Retinal pigment epithelial cell (primary cell): ENCODE results near the gene ACVR1.
"Not testable (repeated sequence)": the region's sequence is repeated elsewhere in the genome, so short reads cannot be mapped to it uniquely, and the experiment has no call there.

Experiments
- DNase-seq: peaks from one replicate; pipeline ENCODE4 v3.0.0-alpha.2; 2010; ENCODE audit warnings: low read depth
- H3K4me3 ChIP-seq: 2 replicates; pipeline ENCODE4 v1.5.1; 2011; ENCODE audit warnings: mild to moderate bottlenecking, low read length, control low read depth, moderate library complexity
- TF ChIP-seq, protein P1 (sequence below): conservative IDR thresholded peaks from 2 replicates; pipeline ENCODE4 v1.5.1; 2011; ENCODE audit warnings: low read depth, low read length, control low read depth, inconsistent platforms

Gene ACVR1

DNA sequence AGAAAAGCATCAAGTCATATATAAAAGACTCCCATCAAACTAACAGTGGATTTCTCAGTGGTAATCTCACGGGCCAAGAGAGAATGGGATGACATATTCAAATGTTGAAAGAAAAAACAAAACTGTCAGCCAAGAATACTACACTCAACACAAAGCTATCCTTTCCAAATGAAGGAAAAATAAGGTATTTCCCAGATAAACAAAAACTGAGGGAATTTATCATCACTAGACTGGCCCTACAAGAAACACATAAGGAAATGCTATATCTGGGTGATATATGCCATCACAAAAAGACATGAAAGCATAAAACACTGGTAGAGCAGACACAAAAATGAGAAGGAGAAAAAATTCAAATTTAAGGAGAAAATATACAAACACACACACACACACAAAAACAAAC is 118.6 kb downstream of the ACVR1 start:
- TF ChIP-seq, protein P1, sequence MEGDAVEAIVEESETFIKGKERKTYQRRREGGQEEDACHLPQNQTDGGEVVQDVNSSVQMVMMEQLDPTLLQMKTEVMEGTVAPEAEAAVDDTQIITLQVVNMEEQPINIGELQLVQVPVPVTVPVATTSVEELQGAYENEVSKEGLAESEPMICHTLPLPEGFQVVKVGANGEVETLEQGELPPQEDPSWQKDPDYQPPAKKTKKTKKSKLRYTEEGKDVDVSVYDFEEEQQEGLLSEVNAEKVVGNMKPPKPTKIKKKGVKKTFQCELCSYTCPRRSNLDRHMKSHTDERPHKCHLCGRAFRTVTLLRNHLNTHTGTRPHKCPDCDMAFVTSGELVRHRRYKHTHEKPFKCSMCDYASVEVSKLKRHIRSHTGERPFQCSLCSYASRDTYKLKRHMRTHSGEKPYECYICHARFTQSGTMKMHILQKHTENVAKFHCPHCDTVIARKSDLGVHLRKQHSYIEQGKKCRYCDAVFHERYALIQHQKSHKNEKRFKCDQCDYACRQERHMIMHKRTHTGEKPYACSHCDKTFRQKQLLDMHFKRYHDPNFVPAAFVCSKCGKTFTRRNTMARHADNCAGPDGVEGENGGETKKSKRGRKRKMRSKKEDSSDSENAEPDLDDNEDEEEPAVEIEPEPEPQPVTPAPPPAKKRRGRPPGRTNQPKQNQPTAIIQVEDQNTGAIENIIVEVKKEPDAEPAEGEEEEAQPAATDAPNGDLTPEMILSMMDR: no peak
- H3K4me3 ChIP-seq: no peak overlapping the region
- DNase-seq: no peak

DNA sequence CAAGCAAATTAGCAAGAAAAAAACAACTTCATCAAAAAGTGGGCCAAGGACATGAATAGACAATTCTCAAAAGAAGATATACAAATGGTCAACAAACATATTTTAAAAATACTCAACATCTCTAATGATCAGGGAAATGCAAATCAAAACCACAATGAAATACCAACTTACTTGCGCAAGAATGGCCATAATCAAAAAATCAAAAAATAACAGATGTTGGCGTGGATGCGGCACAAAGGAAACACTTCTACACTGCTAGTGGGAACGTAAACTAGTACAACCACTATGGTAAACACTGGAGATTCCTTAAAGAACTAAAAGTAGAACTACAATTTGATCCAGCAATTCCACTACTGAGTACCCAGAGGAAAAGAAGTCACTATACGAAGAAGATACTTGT is 119.7 kb downstream of the ACVR1 start:
- not testable (repeated sequence) for DNase-seq, H3K4me3 ChIP-seq

- TF ChIP-seq, protein P1: peak; percentile 8
- no peak overlapping the region for H3K4me3 ChIP-seq
- no peak for DNase-seq
Measured at GRCh38 chr2:157751462-157752058, 124.6 kb downstream of the ACVR1 start.

DNA sequence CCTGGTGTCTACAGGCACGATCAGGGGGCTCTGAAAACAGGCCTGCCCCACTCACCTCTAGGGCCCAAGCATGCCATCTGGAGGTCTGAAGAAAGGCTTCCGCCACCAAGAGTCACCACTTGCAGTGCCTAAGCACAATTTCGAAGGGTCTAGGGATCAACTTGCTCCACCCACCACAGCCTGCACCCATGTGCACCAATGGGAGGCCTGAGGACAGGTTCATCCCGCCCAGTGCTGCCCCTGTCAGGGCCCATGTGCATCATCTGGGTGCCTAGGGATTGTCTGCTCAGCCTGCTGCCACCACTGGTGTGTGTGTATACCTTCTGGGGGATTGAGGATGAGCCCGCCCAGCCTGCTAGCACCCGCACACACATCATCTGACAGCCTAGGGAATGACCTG is 126.4 kb downstream of the ACVR1 start:
- H3K4me3 ChIP-seq: no peak overlapping the region
- DNase-seq: no peak
- TF ChIP-seq, protein P1: no peak

GRCh38 chr2:157748371-157749142 is 127.6 kb downstream of the ACVR1 start:
- H3K4me3 ChIP-seq: no peak overlapping the region
- TF ChIP-seq, protein P1: no peak
- DNase-seq: no peak

DNA sequence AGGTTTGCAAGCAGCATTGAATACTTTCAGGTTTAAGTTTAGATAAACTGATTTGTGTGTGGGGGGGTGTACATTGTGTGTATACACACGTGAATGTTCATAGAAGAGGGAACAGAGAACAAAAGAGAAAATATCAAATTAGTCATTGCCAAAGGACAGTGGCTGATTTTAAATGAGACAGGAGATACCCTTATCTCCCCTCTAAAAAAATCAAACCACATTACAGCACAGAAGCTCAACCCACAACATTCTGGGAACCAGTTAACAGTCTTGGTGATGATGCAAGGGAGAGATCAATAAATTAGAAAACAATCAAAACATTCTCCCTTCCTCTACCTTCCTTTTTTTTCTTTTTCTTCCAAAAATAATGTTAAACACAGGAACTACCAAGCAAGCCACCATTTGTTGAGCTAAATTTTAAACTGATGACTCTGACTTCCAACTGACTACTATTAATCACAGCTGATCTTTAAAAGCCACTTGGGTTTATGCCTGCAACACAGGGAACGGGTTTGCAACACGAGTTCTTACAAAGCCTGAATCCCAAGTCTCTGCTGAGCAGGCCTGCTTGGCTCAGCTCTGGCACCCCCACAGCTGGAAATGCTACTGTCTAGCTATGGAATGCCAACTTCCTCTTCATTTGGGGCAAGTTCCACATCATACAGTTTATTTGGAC is 128.3 kb downstream of the ACVR1 start:
- TF ChIP-seq, protein P1: no peak

DNA sequence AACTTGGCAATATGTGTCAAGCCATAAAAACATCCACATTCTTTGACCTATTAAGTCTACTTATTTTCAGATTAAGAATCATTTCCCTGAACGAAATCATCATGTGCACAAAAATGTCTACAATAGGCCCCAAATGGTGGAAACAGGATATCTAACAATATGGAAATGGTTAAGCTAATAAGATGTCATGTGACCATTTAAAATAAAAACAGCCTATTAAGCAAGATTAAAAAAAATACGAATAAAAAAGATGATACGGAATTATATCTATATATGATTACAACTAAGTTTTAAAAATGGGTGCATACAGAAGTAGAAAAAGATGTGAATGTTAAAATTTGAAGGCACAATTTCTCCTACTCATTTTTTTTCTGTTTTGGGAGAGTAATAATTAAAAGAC is 128.8 kb downstream of the ACVR1 start:
- TF ChIP-seq, protein P1: no peak
- H3K4me3 ChIP-seq: no peak overlapping the region
- DNase-seq: no peak

More for the DNA sequence above, 128.3 kb downstream of the ACVR1 start:
- H3K4me3 ChIP-seq: no peak overlapping the region
- no peak for DNase-seq
